H9 (cell line): ENCODE results near the gene NHSL2. TPM values are rescaled to one million over a fixed set of nuclear protein-coding genes. Genes with fewer than 3 reads are reported as not detected.

Experiments
- DNase-seq: peaks from one replicate; pipeline ENCODE4 v3.0.0-alpha.2; 2017
- H2AFZ ChIP-seq: one replicate; pipeline ENCODE4 v1.6.1; 2013; ENCODE audit warnings: mild to moderate bottlenecking, low read length, control low read depth, moderate library complexity
- H2AK5ac ChIP-seq: 2 replicates; pipeline ENCODE4 v1.6.1; 2013; ENCODE audit warnings: low read length, control low read depth, mixed read lengths; ENCODE audit not compliant: insufficient read length
- H2BK120ac ChIP-seq: one replicate; pipeline ENCODE4 v1.6.1; 2013; ENCODE audit warnings: low read depth, mild to moderate bottlenecking, low read length, control low read depth, inconsistent platforms; ENCODE audit not compliant: poor library complexity, severe bottlenecking
- H2BK12ac ChIP-seq: 2 replicates; pipeline ENCODE4 v1.6.1; 2013; ENCODE audit warnings: low read length, control low read depth, mixed read lengths, low read depth; ENCODE audit not compliant: insufficient read length
- H2BK15ac ChIP-seq: 2 replicates; pipeline ENCODE4 v1.6.1; 2013; ENCODE audit warnings: low read depth, low read length, control low read depth
- H2BK20ac ChIP-seq: one replicate; pipeline ENCODE4 v1.6.1; 2013; ENCODE audit warnings: low read depth, mild to moderate bottlenecking, low read length, control low read depth, inconsistent platforms; ENCODE audit not compliant: poor library complexity, severe bottlenecking
- H2BK5ac ChIP-seq: 2 replicates; pipeline ENCODE4 v1.6.1; 2013; ENCODE audit warnings: low read length, control low read depth, mixed read lengths; ENCODE audit not compliant: insufficient read length
- H3K14ac ChIP-seq: 2 replicates; pipeline ENCODE4 v1.6.1; 2013; ENCODE audit warnings: low read length, control low read depth; ENCODE audit not compliant: insufficient read depth
- H3K18ac ChIP-seq: 2 replicates; pipeline ENCODE4 v1.6.1; 2013; ENCODE audit warnings: low read depth, mild to moderate bottlenecking, mixed read lengths, low read length, control low read depth; ENCODE audit not compliant: insufficient read length
- H3K23ac ChIP-seq: 2 replicates; pipeline ENCODE4 v1.6.1; 2013; ENCODE audit warnings: low read length, control low read depth, mixed read lengths, low read depth; ENCODE audit not compliant: insufficient read length
- H3K23me2 ChIP-seq: 2 replicates; pipeline ENCODE4 v1.6.1; 2013; ENCODE audit warnings: low read depth, mild to moderate bottlenecking, mixed read lengths, low read length, control low read depth; ENCODE audit not compliant: insufficient read length, poor library complexity, severe bottlenecking
- H3K27ac ChIP-seq: 2 replicates; pipeline ENCODE4 v1.5.1; 2013; ENCODE audit warnings: low read length, control low read depth, mixed read lengths, low read depth; ENCODE audit not compliant: insufficient read length
- H3K27me3 ChIP-seq: 2 replicates; pipeline ENCODE4 v1.6.1; 2013; ENCODE audit warnings: low read length, control low read depth, inconsistent platforms; ENCODE audit not compliant: insufficient read depth
- H3K4ac ChIP-seq: 2 replicates; pipeline ENCODE4 v1.6.1; 2013; ENCODE audit warnings: low read depth, mild to moderate bottlenecking, control low read depth, inconsistent platforms, low read length, moderate library complexity
- H3K4me1 ChIP-seq: 2 replicates; pipeline ENCODE4 v1.6.1; 2013; ENCODE audit warnings: low read length, control low read depth, inconsistent platforms; ENCODE audit not compliant: insufficient read depth
- H3K4me2 ChIP-seq: 2 replicates; pipeline ENCODE4 v1.6.1; 2013; ENCODE audit warnings: low read length, control low read depth, mixed read lengths; ENCODE audit not compliant: insufficient read length, insufficient read depth
- H3K56ac ChIP-seq: 2 replicates; pipeline ENCODE4 v1.6.1; 2013; ENCODE audit warnings: low read depth, mild to moderate bottlenecking, mixed read lengths, low read length, control low read depth; ENCODE audit not compliant: insufficient read length
- H3K79me1 ChIP-seq: 2 replicates; pipeline ENCODE4 v1.6.1; 2013; ENCODE audit warnings: low read depth, mild to moderate bottlenecking, moderate library complexity, low read length, control low read depth, inconsistent platforms; ENCODE audit not compliant: insufficient read depth, poor library complexity, severe bottlenecking
- H3K79me2 ChIP-seq: 2 replicates; pipeline ENCODE4 v1.6.1; 2013; ENCODE audit warnings: low read length, control low read depth, inconsistent platforms; ENCODE audit not compliant: insufficient read depth
- H3K9ac ChIP-seq: 2 replicates; pipeline ENCODE4 v1.6.1; 2013; ENCODE audit warnings: low read length, control low read depth, mixed read lengths; ENCODE audit not compliant: insufficient read length; ENCODE audit errors: extremely low read depth
- H3K9me3 ChIP-seq: one replicate; pipeline ENCODE4 v1.6.1; 2013; ENCODE audit warnings: low read depth, low read length, inconsistent platforms; ENCODE audit not compliant: control insufficient read depth
- H3T11ph ChIP-seq: one replicate; pipeline ENCODE4 v1.6.1; 2013; ENCODE audit warnings: mild to moderate bottlenecking, low read length, control low read depth, inconsistent platforms
- H4K20me1 ChIP-seq: one replicate; pipeline ENCODE4 v1.6.1; 2013; ENCODE audit not compliant: control insufficient read depth, insufficient read length, insufficient read depth
- H4K5ac ChIP-seq: 2 replicates; pipeline ENCODE4 v1.6.1; 2013; ENCODE audit warnings: low read depth, mild to moderate bottlenecking, mixed read lengths, low read length, control low read depth; ENCODE audit not compliant: insufficient read length
- H4K8ac ChIP-seq: replicated peaks from 2 replicates; pipeline ENCODE4 v1.6.1; 2013; ENCODE audit warnings: low read length, control low read depth, mixed read lengths, low read depth; ENCODE audit not compliant: insufficient read length
- H4K91ac ChIP-seq: 2 replicates; pipeline ENCODE4 v1.6.1; 2013; ENCODE audit warnings: low read depth, mild to moderate bottlenecking, moderate library complexity, mixed read lengths, low read length, control low read depth; ENCODE audit not compliant: insufficient read length
- H3K27ac Mint-ChIP-seq, 3 experiments: 2 replicates in 2 of 3; 3 replicates in 1 of 3; pipeline ENCODE4 v1.8.0; 2020 to 2021; ENCODE audit warnings: mixed read lengths in 3 of 3, mild to moderate bottlenecking in 1 of 3, moderate library complexity in 1 of 3
- H3K27me3 Mint-ChIP-seq: 2 replicates; pipeline ENCODE4 v1.8.0; 2021; ENCODE audit warnings: low read depth, mild to moderate bottlenecking, moderate library complexity, mixed read lengths
- H3K36me3 Mint-ChIP-seq, 3 experiments: 2 replicates in 2 of 3; 3 replicates in 1 of 3; pipeline ENCODE4 v1.8.0; 2020 to 2021; ENCODE audit warnings: low read depth in 3 of 3, mixed read lengths in 3 of 3; ENCODE audit not compliant: insufficient read depth in 1 of 3
- H3K4me1 Mint-ChIP-seq, 2 experiments: 2 replicates each; pipeline ENCODE4 v1.8.0; 2020; ENCODE audit warnings: mixed read lengths in 2 of 2
- H3K4me3 Mint-ChIP-seq, 2 experiments: 2 replicates in 1 of 2; 3 replicates in 1 of 2; pipeline ENCODE4 v1.8.0; 2020 to 2021; ENCODE audit warnings: mild to moderate bottlenecking in 2 of 2, mixed read lengths in 2 of 2, moderate library complexity in 1 of 2
- H3K9me3 Mint-ChIP-seq, 2 experiments: 2 replicates in 1 of 2; 3 replicates in 1 of 2; pipeline ENCODE4 v1.8.0; 2020; ENCODE audit warnings: mild to moderate bottlenecking in 2 of 2, mixed read lengths in 2 of 2, moderate library complexity in 1 of 2
- CTCF ChIP-seq: fragments of 200-600 bp; sonication (generic); conservative IDR thresholded peaks from 3 replicates; pipeline ENCODE4 v1.8.0; 2021; ENCODE audit warnings: antibody characterized with exemption, mild to moderate bottlenecking
- WGBS: extraction: QIAGEN DNeasy Blood & Tissue Kit; methylation state at CpG from one replicate; pipeline ENCODE4 v1.1.7; 2013; ENCODE audit warnings: missing lambda C conversion rate, low lambda C conversion rate, mixed read lengths; ENCODE audit not compliant: insufficient read length; ENCODE audit errors: extremely low coverage; 5-methylcytosine and 5-hydroxymethylcytosine counted together
- total RNA-seq: library from RNA; stranded (reverse); gene quantifications from 2 replicates; pipeline ENCODE4 v1.2.1, GENCODE V29; 2021

The NHSL2 gene
- total RNA-seq, 1 experiment from 2014 or later: 6.4 TPM

- Histone ChIP-seq H3K79me2 (no peaks in the 10 kb centered on the region), H3K4me2 (no peak overlapping the region), H3K56ac (no peak overlapping the region), H2BK15ac (no peak overlapping the region), H3K18ac (no peak overlapping the region), H3K27me3 (no peaks in the 10 kb centered on the region), H3K27ac (no peak overlapping the region), H2BK120ac (no peak overlapping the region), H3K4me1 (peaks cover 4% of the 10 kb centered on the region; the same call in 1 of the 2 replicates), H3K4ac (no peak overlapping the region), H4K5ac (no peak overlapping the region), H3K14ac (no peak overlapping the region), H2AFZ (no peak overlapping the region), H3K9ac (no peak overlapping the region), H3T11ph (no peak overlapping the region), H3K79me1 (no peaks in the 10 kb centered on the region), H4K20me1 (no peaks in the 10 kb centered on the region), H4K8ac (no peak overlapping the region), H3K23me2 (no peaks in the 10 kb centered on the region), H2BK20ac (no peak overlapping the region), H2AK5ac (no peak overlapping the region), H3K23ac (no peak overlapping the region), H3K9me3 (peaks cover 20% of the 10 kb centered on the region), H2BK12ac (no peak overlapping the region), H2BK5ac (no peak overlapping the region), H4K91ac (no peak overlapping the region)
- no peak for TF ChIP-seq CTCF
- peaks cover 0 to 8% (median 6%) of the 10 kb centered on the region in 3 experiments; a peak in 4 of 7 replicates for H3K36me3 Mint-ChIP-seq
- H3K27me3 Mint-ChIP-seq: no peaks in the 10 kb centered on the region
- no CpG with 5 or more reads among the region's 13 CpGs for WGBS
- H3K4me1 Mint-ChIP-seq: peaks cover 22 to 25% of the 10 kb centered on the region in 2 experiments
- H3K9me3 Mint-ChIP-seq: peaks cover 70 to 72% of the 10 kb centered on the region in 2 experiments
- no peak overlapping the region for H3K4me3 Mint-ChIP-seq
- H3K27ac Mint-ChIP-seq: peak overlapping the region in 2 of 3 experiments; percentile 42 to 62; a peak in 2 of 7 replicates
- DNase-seq: no peak
Observed at GRCh38 chrX:72041871-72042851, 131.5 kb downstream of the NHSL2 start.
